HepG2 (cell line): ENCODE results near the gene GRAMD4. TPM values are rescaled to one million over a fixed set of nuclear protein-coding genes. Genes with fewer than 3 reads are reported as not detected.

Experiments
- ARID2 ChIP-seq: sonication (generic); formaldehyde crosslinking; IDR thresholded peaks from 2 replicates; pipeline ENCODE4 v1.8.1; 2022; ENCODE audit warnings: mild to moderate bottlenecking, missing genetic modification reagents, borderline replicate concordance
- HMG20B ChIP-seq: conservative IDR thresholded peaks from 2 replicates; pipeline ENCODE4 v1.6.1; 2016; ENCODE audit warnings: missing genetic modification reagents, missing compliant biosample characterization
- PHB2 ChIP-seq: fragments of 450-650 bp; IDR thresholded peaks from 2 replicates; pipeline ENCODE4 v1.6.1; 2018; ENCODE audit not compliant: partially characterized antibody
- SCMH1 ChIP-seq: sonication (generic); formaldehyde crosslinking; IDR thresholded peaks from 2 replicates; pipeline ENCODE4 v1.9.0; 2021; ENCODE audit warnings: missing genetic modification reagents, mild to moderate bottlenecking, borderline replicate concordance
- TOPORS ChIP-seq: sonication (generic); formaldehyde crosslinking; IDR thresholded peaks from 2 replicates; pipeline ENCODE4 v1.8.0; 2023; ENCODE audit warnings: mild to moderate bottlenecking, missing genetic modification reagents
- ZBTB1 ChIP-seq: sonication (generic); formaldehyde crosslinking; IDR thresholded peaks from 2 replicates; pipeline ENCODE4 v1.4.0; 2020; ENCODE audit warnings: missing genetic modification reagents, borderline replicate concordance
- ZNF441 ChIP-seq: sonication (generic); formaldehyde crosslinking; IDR thresholded peaks from 2 replicates; pipeline ENCODE4 v1.7.0; 2021; ENCODE audit warnings: missing genetic modification reagents, borderline replicate concordance
- ZNF563 ChIP-seq: sonication (generic); formaldehyde crosslinking; IDR thresholded peaks from 2 replicates; pipeline ENCODE4 v1.8.0; 2022; ENCODE audit warnings: mild to moderate bottlenecking, moderate library complexity, missing genetic modification reagents
- ZNF788 ChIP-seq: sonication (generic); formaldehyde crosslinking; IDR thresholded peaks from 2 replicates; pipeline ENCODE4 v1.5.0; 2020; ENCODE audit warnings: mild to moderate bottlenecking, missing genetic modification reagents, borderline replicate concordance
- polyA plus RNA-seq, 8 experiments: library from polyadenylated mRNA; depleted of rRNA in 3 of 8; stranded (reverse) in 7 of 8; unstranded in 1 of 8; fragments of >200 nt; fragmentation: Illumina TruSeq in 4 of 8; extraction: Trizol in 4 of 8; gene quantifications; 2 replicates each; pipeline versions ENCODE4 v1.2.1 to v1.2.3, GENCODE V29; 2011 to 2016; ENCODE audit warnings: low read depth in 4 of 8, missing spikeins in 1 of 8, mixed read lengths in 1 of 8; ENCODE audit not compliant: insufficient read depth in 1 of 8
- total RNA-seq, 5 experiments: library from RNA; depleted of rRNA; stranded (reverse); fragments of >200 nt; fragmentation: Illumina TruSeq; extraction: Trizol; gene quantifications; 2 replicates each; pipeline ENCODE4 v1.2.3, GENCODE V29; 2016; ENCODE audit warnings: low read depth in 1 of 5
- TF ChIP-seq, protein P1 (sequence below): sonication (generic); formaldehyde crosslinking; conservative IDR thresholded peaks from 2 replicates; pipeline ENCODE4 v1.8.0; 2022; ENCODE audit warnings: low read depth, missing genetic modification reagents
- TF ChIP-seq, protein P2 (sequence below): sonication (generic); formaldehyde crosslinking; IDR thresholded peaks from 2 replicates; pipeline ENCODE4 v1.4.0; 2020; ENCODE audit warnings: mild to moderate bottlenecking, missing genetic modification reagents, borderline replicate concordance
- TF ChIP-seq, protein P3 (sequence below): sonication (generic); formaldehyde crosslinking; IDR thresholded peaks from 2 replicates; pipeline ENCODE4 v1.5.1; 2020; ENCODE audit warnings: missing genetic modification reagents, mild to moderate bottlenecking, borderline replicate concordance
- TF ChIP-seq, protein P4 (sequence below): sonication (generic); formaldehyde crosslinking; IDR thresholded peaks from 2 replicates; pipeline ENCODE4 v1.8.1; 2022; ENCODE audit warnings: low read depth, mild to moderate bottlenecking, missing genetic modification reagents
- TF ChIP-seq, protein P5 (sequence below): IDR thresholded peaks from 2 replicates; pipeline ENCODE4 v1.6.1; 2016; ENCODE audit warnings: missing compliant biosample characterization, missing genetic modification reagents, borderline replicate concordance

GRAMD4 gene
- total and polyA plus RNA-seq, 2 of the 13 experiments (the other 11 are each of a cell fraction or from before 2014, with no cell fraction given): 15.2 to 15.7 TPM

DNA sequence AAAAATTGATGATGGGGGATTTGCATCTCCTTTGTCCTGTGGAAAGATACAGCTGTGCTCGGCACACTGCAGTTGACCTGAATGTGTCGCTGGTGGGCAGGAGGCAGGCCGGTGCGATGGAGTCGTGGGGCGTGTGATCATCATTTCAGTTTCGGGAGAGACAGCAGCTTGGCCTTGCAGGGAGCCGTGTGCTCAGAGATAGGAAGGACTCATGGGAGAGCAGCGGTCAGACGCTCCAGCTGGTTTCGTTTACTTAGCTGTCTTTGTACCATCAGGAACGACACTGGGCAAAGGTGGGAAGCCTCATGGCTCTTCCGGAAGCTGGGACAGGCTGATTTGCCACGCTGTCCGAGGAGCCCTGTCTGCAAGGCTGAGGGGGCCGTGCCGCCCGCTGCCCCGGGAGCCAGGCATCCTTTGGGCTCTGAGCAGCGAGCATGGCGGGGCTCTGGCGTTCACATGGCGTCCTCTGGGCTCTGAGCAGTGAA lies 32.7 kb downstream of the GRAMD4 start (continued):
- TF ChIP-seq, protein P1, sequence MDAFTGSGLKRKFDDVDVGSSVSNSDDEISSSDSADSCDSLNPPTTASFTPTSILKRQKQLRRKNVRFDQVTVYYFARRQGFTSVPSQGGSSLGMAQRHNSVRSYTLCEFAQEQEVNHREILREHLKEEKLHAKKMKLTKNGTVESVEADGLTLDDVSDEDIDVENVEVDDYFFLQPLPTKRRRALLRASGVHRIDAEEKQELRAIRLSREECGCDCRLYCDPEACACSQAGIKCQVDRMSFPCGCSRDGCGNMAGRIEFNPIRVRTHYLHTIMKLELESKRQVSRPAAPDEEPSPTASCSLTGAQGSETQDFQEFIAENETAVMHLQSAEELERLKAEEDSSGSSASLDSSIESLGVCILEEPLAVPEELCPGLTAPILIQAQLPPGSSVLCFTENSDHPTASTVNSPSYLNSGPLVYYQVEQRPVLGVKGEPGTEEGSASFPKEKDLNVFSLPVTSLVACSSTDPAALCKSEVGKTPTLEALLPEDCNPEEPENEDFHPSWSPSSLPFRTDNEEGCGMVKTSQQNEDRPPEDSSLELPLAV (CRISPR knock-in tag): no peak
- TF ChIP-seq, protein P2, sequence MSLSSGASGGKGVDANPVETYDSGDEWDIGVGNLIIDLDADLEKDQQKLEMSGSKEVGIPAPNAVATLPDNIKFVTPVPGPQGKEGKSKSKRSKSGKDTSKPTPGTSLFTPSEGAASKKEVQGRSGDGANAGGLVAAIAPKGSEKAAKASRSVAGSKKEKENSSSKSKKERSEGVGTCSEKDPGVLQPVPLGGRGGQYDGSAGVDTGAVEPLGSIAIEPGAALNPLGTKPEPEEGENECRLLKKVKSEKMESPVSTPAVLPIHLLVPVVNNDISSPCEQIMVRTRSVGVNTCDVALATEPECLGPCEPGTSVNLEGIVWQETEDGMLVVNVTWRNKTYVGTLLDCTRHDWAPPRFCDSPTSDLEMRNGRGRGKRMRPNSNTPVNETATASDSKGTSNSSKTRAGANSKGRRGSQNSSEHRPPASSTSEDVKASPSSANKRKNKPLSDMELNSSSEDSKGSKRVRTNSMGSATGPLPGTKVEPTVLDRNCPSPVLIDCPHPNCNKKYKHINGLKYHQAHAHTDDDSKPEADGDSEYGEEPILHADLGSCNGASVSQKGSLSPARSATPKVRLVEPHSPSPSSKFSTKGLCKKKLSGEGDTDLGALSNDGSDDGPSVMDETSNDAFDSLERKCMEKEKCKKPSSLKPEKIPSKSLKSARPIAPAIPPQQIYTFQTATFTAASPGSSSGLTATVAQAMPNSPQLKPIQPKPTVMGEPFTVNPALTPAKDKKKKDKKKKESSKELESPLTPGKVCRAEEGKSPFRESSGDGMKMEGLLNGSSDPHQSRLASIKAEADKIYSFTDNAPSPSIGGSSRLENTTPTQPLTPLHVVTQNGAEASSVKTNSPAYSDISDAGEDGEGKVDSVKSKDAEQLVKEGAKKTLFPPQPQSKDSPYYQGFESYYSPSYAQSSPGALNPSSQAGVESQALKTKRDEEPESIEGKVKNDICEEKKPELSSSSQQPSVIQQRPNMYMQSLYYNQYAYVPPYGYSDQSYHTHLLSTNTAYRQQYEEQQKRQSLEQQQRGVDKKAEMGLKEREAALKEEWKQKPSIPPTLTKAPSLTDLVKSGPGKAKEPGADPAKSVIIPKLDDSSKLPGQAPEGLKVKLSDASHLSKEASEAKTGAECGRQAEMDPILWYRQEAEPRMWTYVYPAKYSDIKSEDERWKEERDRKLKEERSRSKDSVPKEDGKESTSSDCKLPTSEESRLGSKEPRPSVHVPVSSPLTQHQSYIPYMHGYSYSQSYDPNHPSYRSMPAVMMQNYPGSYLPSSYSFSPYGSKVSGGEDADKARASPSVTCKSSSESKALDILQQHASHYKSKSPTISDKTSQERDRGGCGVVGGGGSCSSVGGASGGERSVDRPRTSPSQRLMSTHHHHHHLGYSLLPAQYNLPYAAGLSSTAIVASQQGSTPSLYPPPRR (CRISPR knock-in tag): 0 out of 2 replicates have a peak, but pooled peaks have one; percentile 19
- TF ChIP-seq ARID2 (CRISPR knock-in tag) (no peak), ZNF788 (CRISPR knock-in tag) (no peak), ZNF441 (CRISPR knock-in tag) (no peak), PHB2 (no peak), TOPORS (no peak), HMG20B (no peak), ZBTB1 (CRISPR knock-in tag) (no peak), ZNF563 (no peak), SCMH1 (CRISPR knock-in tag) (no peak)
- TF ChIP-seq, protein P3, sequence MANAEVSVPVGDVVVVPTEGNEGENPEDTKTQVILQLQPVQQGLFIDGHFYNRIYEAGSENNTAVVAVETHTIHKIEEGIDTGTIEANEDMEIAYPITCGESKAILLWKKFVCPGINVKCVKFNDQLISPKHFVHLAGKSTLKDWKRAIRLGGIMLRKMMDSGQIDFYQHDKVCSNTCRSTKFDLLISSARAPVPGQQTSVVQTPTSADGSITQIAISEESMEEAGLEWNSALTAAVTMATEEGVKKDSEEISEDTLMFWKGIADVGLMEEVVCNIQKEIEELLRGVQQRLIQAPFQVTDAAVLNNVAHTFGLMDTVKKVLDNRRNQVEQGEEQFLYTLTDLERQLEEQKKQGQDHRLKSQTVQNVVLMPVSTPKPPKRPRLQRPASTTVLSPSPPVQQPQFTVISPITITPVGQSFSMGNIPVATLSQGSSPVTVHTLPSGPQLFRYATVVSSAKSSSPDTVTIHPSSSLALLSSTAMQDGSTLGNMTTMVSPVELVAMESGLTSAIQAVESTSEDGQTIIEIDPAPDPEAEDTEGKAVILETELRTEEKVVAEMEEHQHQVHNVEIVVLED (CRISPR knock-in tag): 0 out of 2 replicates have a peak, but pooled peaks have one; percentile 27
- TF ChIP-seq, protein P4, sequence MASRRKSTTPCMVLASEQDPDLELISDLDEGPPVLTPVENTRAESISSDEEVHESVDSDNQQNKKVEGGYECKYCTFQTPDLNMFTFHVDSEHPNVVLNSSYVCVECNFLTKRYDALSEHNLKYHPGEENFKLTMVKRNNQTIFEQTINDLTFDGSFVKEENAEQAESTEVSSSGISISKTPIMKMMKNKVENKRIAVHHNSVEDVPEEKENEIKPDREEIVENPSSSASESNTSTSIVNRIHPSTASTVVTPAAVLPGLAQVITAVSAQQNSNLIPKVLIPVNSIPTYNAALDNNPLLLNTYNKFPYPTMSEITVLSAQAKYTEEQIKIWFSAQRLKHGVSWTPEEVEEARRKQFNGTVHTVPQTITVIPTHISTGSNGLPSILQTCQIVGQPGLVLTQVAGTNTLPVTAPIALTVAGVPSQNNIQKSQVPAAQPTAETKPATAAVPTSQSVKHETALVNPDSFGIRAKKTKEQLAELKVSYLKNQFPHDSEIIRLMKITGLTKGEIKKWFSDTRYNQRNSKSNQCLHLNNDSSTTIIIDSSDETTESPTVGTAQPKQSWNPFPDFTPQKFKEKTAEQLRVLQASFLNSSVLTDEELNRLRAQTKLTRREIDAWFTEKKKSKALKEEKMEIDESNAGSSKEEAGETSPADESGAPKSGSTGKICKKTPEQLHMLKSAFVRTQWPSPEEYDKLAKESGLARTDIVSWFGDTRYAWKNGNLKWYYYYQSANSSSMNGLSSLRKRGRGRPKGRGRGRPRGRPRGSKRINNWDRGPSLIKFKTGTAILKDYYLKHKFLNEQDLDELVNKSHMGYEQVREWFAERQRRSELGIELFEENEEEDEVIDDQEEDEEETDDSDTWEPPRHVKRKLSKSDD (CRISPR knock-in tag): no peak
- TF ChIP-seq, protein P5, sequence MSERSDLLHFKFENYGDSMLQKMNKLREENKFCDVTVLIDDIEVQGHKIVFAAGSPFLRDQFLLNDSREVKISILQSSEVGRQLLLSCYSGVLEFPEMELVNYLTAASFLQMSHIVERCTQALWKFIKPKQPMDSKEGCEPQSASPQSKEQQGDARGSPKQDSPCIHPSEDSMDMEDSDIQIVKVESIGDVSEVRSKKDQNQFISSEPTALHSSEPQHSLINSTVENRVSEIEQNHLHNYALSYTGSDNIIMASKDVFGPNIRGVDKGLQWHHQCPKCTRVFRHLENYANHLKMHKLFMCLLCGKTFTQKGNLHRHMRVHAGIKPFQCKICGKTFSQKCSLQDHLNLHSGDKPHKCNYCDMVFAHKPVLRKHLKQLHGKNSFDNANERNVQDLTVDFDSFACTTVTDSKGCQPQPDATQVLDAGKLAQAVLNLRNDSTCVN (CRISPR knock-in tag): peak; percentile 62; the same call in 1 of the 2 replicates
